Skeletal muscle satellite cell (primary cell): Measurements from ENCODE around the gene CASZ1.

ENCODE experiments used
- H3K27me3 ChIP-seq: 2 replicates; pipeline ENCODE4 v1.7.0; 2013; ENCODE audit warnings: low read length; ENCODE audit not compliant: control insufficient read depth, insufficient read depth
- H3K36me3 ChIP-seq: 2 replicates; pipeline ENCODE4 v1.7.0; 2013; ENCODE audit warnings: mild to moderate bottlenecking, control low read depth, low read length; ENCODE audit not compliant: insufficient read depth
- H3K4me1 ChIP-seq: 2 replicates; pipeline ENCODE4 v1.7.0; 2013; ENCODE audit warnings: low read length; ENCODE audit not compliant: control insufficient read depth, insufficient read depth
- H3K4me2 ChIP-seq: 2 replicates; pipeline ENCODE4 v1.7.0; 2013; ENCODE audit warnings: mild to moderate bottlenecking, low read length
- H3K4me3 ChIP-seq: 2 replicates; pipeline ENCODE4 v1.7.0; 2013; ENCODE audit warnings: low read length
- H3K9ac ChIP-seq: 2 replicates; pipeline ENCODE4 v1.7.0; 2013; ENCODE audit warnings: mild to moderate bottlenecking, low read depth, low read length, moderate library complexity
- H3K9me3 ChIP-seq: replicated peaks from 2 replicates; pipeline ENCODE4 v1.7.0; 2013; ENCODE audit warnings: mild to moderate bottlenecking, control low read depth, low read length

The CASZ1 gene

DNA sequence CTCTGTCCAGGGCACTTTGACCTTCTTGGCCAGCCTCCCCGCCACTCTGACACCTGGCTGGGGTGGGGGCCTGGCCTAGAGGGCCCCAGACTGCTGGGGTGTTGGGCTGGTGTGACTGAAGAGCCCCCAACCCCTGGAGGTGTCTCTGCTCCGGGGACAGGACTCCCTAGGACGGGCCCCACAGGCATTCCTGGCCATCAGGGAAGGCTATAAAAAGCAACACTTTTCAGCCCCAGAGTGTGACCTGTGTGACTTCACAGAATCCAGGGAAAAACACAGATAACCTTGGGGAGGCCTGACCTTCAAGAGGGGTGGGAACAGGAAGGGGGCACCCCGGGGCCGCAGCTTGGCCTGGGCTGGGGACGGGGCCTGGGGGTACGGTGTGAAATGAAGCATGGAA lies 24.0 kb upstream of the CASZ1 start:
- Histone ChIP-seq H3K27me3 (peaks cover 41% of the 10 kb centered on the region), H3K4me3 (no peak overlapping the region), H3K4me2 (no peak overlapping the region), H3K36me3 (no peaks in the 10 kb centered on the region), H3K9me3 (no peaks in the 10 kb centered on the region), H3K4me1 (peaks cover 6% of the 10 kb centered on the region), H3K9ac (no peak overlapping the region)

DNA sequence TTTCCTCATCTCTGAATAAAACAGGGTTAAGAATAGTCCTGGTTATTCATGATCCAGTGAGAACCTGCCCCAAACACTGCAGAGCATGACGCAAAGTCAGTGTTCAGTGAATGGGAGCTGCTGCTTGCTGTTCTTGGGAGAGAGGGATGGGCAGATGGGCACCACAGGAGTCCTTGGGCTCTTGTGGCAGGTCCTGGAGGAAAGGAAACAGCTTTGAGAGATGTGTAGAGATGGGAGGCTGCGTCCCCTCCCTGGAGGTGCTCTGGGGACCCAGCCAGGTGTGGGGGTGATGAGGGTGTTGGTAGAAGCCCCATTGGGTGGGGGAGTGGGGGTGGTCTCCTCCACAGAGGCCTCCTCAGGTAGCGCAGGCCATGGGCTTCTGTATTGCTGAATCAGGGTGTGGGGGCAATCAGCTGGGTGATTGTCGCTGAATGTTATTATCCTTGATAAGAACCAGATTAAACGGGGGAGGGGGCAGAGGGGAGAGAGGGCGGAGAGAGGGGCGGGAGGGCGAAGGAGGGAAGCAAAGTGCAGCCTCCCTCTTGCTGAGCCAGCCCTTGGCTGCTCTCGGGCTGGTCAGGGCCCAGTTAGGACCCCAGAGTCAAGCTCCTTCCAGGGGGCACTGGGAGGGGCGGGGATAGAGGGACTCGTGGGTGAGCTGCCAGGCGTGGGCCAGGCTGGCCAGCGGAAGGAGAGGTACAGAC lies 22.9 kb upstream of the CASZ1 start:
- no peaks in the 10 kb centered on the region for H3K36me3 ChIP-seq
- no peaks in the 10 kb centered on the region for H3K4me1 ChIP-seq
- no peak overlapping the region for H3K4me3 ChIP-seq
- H3K27me3 ChIP-seq: peaks cover 52% of the 10 kb centered on the region
- no peak overlapping the region for H3K9ac ChIP-seq
- H3K4me2 ChIP-seq: no peak overlapping the region
- H3K9me3 ChIP-seq: no peaks in the 10 kb centered on the region

GRCh38 chr1:10818262-10819197 lies 22.1 kb upstream of the CASZ1 start:
- H3K4me1 ChIP-seq: no peaks in the 10 kb centered on the region
- no peak overlapping the region for H3K9ac ChIP-seq
- peaks cover 55% of the 10 kb centered on the region for H3K27me3 ChIP-seq
- no peaks in the 10 kb centered on the region for H3K36me3 ChIP-seq
- H3K4me2 ChIP-seq: no peak overlapping the region
- H3K9me3 ChIP-seq: no peaks in the 10 kb centered on the region
- no peak overlapping the region for H3K4me3 ChIP-seq

- H3K4me3 ChIP-seq: no peak overlapping the region
- no peaks in the 10 kb centered on the region for H3K36me3 ChIP-seq
- no peak overlapping the region for H3K4me2 ChIP-seq
- no peaks in the 10 kb centered on the region for H3K9me3 ChIP-seq
- no peaks in the 10 kb centered on the region for H3K4me1 ChIP-seq
- peaks cover 52% of the 10 kb centered on the region for H3K27me3 ChIP-seq
- H3K9ac ChIP-seq: no peak overlapping the region
These were observed 20.4 kb upstream of the CASZ1 start for GRCh38 chr1:10816743-10817369.

GRCh38 chr1:10816233-10816632 lies 19.8 kb upstream of the CASZ1 start:
- H3K4me2 ChIP-seq: no peak overlapping the region
- no peaks in the 10 kb centered on the region for H3K36me3 ChIP-seq
- H3K9me3 ChIP-seq: no peaks in the 10 kb centered on the region
- no peak overlapping the region for H3K9ac ChIP-seq
- H3K27me3 ChIP-seq: peaks cover 48% of the 10 kb centered on the region
- H3K4me3 ChIP-seq: no peak overlapping the region
- no peaks in the 10 kb centered on the region for H3K4me1 ChIP-seq

DNA sequence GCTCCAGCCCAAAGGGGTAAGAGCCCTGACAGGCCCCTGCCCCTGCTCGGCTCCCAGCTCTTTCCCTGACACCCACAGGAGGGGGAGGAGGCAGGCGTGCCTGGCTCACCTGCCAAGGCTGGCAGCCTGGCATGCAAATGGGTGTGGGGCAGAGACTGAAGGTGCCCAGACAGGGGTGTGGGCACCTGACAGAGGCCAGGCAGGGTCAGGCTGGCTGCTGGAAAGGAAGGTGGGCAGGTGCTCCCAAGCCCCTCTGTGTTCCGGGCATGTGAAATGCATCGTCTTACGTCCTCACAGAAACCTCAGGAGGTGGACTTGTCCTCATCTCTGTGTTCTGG lies 19.4 kb upstream of the CASZ1 start:
- Histone ChIP-seq H3K36me3 (no peaks in the 10 kb centered on the region), H3K9ac (no peak overlapping the region), H3K9me3 (no peaks in the 10 kb centered on the region)

GRCh38 chr1:10814976-10815857 lies 18.8 kb upstream of the CASZ1 start:
- no peaks in the 10 kb centered on the region for H3K4me1 ChIP-seq
- no peak overlapping the region for H3K4me2 ChIP-seq
- no peak overlapping the region for H3K4me3 ChIP-seq
- H3K9me3 ChIP-seq: no peaks in the 10 kb centered on the region
- peaks cover 57% of the 10 kb centered on the region for H3K27me3 ChIP-seq
- H3K9ac ChIP-seq: no peak overlapping the region
- H3K36me3 ChIP-seq: no peaks in the 10 kb centered on the region

More for the DNA sequence above, 19.4 kb upstream of the CASZ1 start:
- Histone ChIP-seq H3K4me3 (no peak overlapping the region), H3K27me3 (peaks cover 51% of the 10 kb centered on the region), H3K4me1 (no peaks in the 10 kb centered on the region), H3K4me2 (no peak overlapping the region)

- Histone ChIP-seq H3K36me3 (no peaks in the 10 kb centered on the region), H3K4me3 (no peak overlapping the region), H3K4me2 (no peak overlapping the region), H3K27me3 (peaks cover 66% of the 10 kb centered on the region), H3K9ac (no peak overlapping the region), H3K4me1 (no peaks in the 10 kb centered on the region), H3K9me3 (no peaks in the 10 kb centered on the region)
These were observed 17.9 kb upstream of the CASZ1 start for GRCh38 chr1:10814312-10814711.

GRCh38 chr1:10813799-10814198 lies 17.4 kb upstream of the CASZ1 start:
- Histone ChIP-seq H3K4me2 (no peak overlapping the region), H3K9me3 (no peaks in the 10 kb centered on the region), H3K4me3 (no peak overlapping the region), H3K9ac (no peak overlapping the region), H3K4me1 (no peaks in the 10 kb centered on the region), H3K27me3 (peaks cover 68% of the 10 kb centered on the region), H3K36me3 (no peaks in the 10 kb centered on the region)

DNA sequence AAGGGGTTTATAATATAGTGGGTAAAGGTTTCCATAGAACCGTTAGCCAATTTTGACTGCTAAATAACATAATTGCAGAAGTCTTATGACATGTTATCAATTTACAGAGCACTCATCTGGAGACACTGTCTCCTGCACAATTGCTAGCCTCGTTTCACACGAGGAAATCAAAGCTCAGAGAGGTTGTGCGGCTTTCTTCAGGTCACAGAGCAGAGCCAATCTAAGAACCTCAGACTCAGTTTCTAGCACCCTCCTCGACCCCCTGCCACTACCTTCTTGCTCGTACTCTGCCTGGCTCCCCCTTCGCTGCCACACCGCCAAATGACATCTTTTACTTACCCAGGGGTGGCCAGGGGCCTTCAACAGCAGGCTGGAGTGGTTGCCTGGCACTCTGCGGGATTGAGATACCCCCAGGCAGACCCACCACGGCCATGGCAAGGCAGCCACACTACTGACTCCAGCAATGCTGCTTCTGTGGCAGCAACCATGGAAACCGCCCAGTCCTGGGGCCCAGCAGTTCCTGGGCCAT lies 16.0 kb upstream of the CASZ1 start:
- Histone ChIP-seq H3K9ac (no peak overlapping the region), H3K4me2 (no peak overlapping the region), H3K4me3 (no peak overlapping the region), H3K36me3 (no peaks in the 10 kb centered on the region), H3K27me3 (peaks cover 78% of the 10 kb centered on the region), H3K9me3 (no peaks in the 10 kb centered on the region), H3K4me1 (no peaks in the 10 kb centered on the region)

DNA sequence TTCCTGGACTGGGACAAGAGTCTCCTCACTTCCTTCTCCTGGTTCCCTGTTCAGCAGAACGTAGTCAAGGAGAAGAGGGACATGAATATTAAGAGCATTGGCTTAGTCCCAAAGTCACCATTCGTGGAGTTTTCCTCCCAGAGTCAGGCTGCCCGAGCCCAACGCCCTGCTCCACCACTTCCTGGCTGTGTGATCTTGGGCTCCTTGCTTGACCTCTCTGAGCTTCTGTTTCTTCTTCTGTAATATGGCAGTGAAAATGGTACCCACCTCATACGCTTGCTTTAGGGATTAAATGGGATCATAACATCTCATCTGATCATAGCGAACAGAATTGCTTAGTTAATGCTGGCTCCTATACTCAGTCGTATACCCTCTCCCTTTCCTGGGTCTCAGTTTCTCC lies 12.0 kb upstream of the CASZ1 start:
- H3K9ac ChIP-seq: no peak overlapping the region
- peaks cover 80% of the 10 kb centered on the region for H3K27me3 ChIP-seq
- H3K4me2 ChIP-seq: no peak overlapping the region

More for the DNA sequence above, 12.0 kb upstream of the CASZ1 start:
- H3K4me3 ChIP-seq: no peak overlapping the region
- no peaks in the 10 kb centered on the region for H3K36me3 ChIP-seq
- no peaks in the 10 kb centered on the region for H3K4me1 ChIP-seq
- H3K9me3 ChIP-seq: no peaks in the 10 kb centered on the region
